WERI-Rb-1 (cell line): ENCODE results near the gene COL18A1.
A peak's percentile ranks its signal among the peaks of the same experiment; 100 is the strongest.

Experiments
- DNase-seq: peaks from one replicate; pipeline ENCODE4 v3.0.0-alpha.2; 2020
- H3K27ac ChIP-seq: fragments of 250-450 bp; sonication (Bioruptor Pico); 2 replicates; pipeline ENCODE4 v1.5.1; 2020; ENCODE audit warnings: mild to moderate bottlenecking, moderate library complexity
- H3K27me3 ChIP-seq: fragments of 250-450 bp; sonication (Bioruptor Pico); 2 replicates; pipeline ENCODE4 v1.5.1; 2021; ENCODE audit warnings: mild to moderate bottlenecking, low read depth, moderate library complexity; ENCODE audit not compliant: insufficient read depth, severe bottlenecking
- H3K36me3 ChIP-seq: fragments of 250-450 bp; sonication (Bioruptor Pico); 2 replicates; pipeline ENCODE4 v1.5.1; 2020; ENCODE audit warnings: mild to moderate bottlenecking, moderate library complexity
- H3K4me3 ChIP-seq: 2 replicates; pipeline ENCODE4 v1.5.1; 2011; ENCODE audit warnings: low read depth, mild to moderate bottlenecking, control low read depth, low read length
- H3K9me3 ChIP-seq: fragments of 250-450 bp; sonication (Bioruptor Pico); 2 replicates; pipeline ENCODE4 v1.5.1; 2021; ENCODE audit warnings: mild to moderate bottlenecking, moderate library complexity; ENCODE audit not compliant: severe bottlenecking
- TF ChIP-seq, protein P1 (sequence below): IDR thresholded peaks from 2 replicates; pipeline ENCODE4 v1.5.1; 2011; ENCODE audit warnings: low read depth, mild to moderate bottlenecking, control low read depth, inconsistent platforms, low read length

COL18A1 gene

DNA sequence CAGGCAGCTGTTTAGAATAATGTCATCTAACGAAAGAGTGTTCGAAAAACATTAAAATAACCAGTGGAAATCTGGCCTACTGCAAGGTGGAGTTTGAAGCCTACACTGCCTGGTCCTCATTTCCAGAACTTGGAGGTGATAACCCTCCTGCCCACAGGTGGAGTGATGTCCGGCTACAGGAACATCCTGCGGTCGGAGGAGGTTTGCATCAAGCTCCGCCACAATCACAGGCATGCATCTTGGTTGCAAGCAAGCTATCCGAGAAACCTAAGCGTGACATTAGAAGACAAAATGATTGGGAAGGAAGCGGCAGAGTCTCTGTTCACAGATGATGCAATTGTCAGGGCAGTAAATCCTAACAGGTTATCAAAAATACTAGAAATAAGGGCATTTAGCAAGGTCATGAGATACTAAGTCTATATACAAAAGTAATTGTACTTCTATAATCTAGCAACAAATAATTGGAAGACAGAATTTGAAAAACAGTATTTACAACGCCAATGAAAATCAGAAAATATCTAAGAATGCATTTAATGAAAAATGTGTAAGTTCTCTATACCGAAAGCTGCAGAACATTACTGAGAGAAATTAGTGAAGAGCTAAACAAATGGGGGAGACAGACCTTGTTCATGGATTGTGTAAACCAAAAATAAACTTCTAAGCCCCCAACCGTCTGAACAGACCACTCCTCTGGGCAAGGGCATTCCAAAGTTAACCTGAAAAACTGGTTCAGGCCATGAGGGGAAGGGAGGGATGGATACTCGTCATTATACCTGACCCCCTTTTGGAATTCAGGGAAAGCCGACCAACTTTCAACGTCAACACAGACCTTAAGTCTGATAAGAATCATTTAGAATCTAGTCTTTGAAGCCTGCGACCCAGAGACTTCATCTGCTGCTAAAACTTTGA is 141.9 kb downstream of the COL18A1 start:
- Histone ChIP-seq H3K27me3 (no peaks in the 10 kb centered on the region), H3K36me3 (no peaks in the 10 kb centered on the region), H3K27ac (no peak overlapping the region), H3K9me3 (no peaks in the 10 kb centered on the region), H3K4me3 (no peak overlapping the region)
- no peak for DNase-seq
- TF ChIP-seq, protein P1, sequence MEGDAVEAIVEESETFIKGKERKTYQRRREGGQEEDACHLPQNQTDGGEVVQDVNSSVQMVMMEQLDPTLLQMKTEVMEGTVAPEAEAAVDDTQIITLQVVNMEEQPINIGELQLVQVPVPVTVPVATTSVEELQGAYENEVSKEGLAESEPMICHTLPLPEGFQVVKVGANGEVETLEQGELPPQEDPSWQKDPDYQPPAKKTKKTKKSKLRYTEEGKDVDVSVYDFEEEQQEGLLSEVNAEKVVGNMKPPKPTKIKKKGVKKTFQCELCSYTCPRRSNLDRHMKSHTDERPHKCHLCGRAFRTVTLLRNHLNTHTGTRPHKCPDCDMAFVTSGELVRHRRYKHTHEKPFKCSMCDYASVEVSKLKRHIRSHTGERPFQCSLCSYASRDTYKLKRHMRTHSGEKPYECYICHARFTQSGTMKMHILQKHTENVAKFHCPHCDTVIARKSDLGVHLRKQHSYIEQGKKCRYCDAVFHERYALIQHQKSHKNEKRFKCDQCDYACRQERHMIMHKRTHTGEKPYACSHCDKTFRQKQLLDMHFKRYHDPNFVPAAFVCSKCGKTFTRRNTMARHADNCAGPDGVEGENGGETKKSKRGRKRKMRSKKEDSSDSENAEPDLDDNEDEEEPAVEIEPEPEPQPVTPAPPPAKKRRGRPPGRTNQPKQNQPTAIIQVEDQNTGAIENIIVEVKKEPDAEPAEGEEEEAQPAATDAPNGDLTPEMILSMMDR: no peak

DNA sequence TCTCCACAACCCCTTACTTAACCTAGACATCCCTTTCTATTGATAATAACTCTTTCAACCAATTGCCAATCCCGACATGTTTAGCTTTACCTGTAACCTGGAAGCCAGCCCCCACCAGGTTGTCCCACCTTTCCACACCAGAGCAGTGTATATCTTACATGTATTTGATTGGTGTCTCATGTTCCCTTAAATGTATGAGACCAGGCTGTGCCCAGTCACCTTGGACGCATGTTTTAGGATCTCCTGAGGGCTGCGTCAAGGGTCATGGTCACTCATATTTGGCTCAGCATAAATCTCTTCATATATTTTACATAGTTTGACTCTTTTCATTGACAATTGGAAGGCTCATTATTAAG is 142.6 kb downstream of the COL18A1 start:
- DNase-seq: no peak
- Histone ChIP-seq H3K4me3 (no peak overlapping the region), H3K36me3 (no peaks in the 10 kb centered on the region), H3K9me3 (no peaks in the 10 kb centered on the region), H3K27me3 (no peaks in the 10 kb centered on the region), H3K27ac (no peak overlapping the region)
- TF ChIP-seq, protein P1: no peak

DNA sequence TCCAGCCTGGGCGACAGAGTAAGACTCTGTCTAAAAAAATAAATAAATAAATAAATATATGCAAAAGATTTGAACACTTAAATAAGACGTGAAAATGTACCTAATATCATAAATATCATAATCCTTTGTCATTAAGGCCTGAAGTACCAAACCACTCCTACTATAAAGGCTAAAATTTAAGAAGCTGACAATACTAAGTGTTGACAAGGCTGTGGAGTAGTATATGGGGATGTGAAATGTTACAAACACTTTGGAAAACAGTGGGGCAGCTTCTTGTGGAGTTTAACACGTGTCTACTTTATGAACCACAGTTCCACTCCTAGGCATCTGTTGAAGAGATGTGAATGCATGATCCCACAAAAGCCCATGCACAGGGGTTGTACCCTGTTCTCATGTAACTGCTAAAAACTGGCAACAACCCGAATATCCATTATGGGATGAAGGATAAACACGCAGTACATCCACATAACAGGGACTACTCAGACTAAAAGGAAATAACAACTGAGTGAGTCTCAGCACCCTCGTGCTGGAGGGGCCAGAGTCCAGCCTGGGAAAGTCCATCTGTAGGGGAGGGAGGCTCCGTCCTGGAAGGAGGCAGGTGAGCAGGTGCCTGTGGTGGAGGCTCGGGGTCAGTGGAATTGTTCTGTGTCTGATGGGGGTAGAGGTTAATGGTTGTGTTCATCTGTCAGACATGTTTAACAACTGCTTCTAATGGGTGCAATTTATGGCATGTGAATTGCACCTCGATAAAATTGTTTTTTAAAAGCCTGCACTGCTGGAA is 143.9 kb downstream of the COL18A1 start:
- Histone ChIP-seq H3K9me3 (no peaks in the 10 kb centered on the region), H3K27me3 (no peaks in the 10 kb centered on the region), H3K36me3 (no peaks in the 10 kb centered on the region), H3K27ac (no peak overlapping the region), H3K4me3 (no peak overlapping the region)
- TF ChIP-seq, protein P1: no peak
- no peak for DNase-seq

DNA sequence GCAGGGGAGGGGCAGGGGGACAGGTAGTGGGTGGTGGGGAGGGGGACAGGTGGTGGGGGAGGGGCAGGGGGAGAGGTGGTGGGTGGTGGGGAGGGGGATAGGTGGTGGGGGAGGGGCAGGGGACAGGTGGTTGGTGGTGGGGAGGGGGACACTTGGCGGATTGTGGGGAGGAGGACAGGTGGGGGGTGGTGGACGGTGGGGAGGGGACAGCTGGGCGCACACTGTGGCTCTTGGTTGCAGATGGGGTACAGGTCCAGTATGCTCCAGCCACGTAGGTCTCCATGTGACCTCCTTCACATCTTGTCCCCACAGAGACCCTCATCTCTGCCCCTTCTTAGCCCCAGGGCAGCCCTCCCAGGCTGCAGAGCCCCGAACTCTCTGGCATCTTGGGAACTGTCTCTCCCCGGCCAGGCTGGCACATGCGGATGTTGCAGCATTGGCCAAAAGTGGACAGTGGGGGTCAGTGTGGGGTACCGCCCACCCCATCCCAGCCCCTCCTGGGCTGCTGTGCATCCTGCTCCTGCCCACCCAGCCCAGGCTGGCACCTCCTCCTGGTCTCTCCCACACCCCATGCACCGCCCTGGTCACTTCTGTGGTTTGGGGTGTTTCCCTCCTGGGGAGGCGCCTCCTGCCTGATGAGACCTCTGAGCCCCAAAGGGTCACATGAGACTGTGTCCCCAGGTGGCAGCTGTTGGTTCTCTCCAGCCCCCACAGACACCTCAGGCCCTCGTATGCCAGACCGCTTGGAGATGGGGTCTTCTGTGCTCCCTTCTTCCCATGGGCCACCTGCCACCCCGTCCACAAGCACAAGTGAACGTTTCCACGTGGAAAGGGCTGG is 144.9 kb downstream of the COL18A1 start:
- H3K9me3 ChIP-seq: no peaks in the 10 kb centered on the region
- TF ChIP-seq, protein P1: peak; percentile 27; the same call in 1 of the 2 replicates
- peak; percentile 29 for DNase-seq
- H3K27me3 ChIP-seq: no peaks in the 10 kb centered on the region
- H3K4me3 ChIP-seq: no peak overlapping the region
- no peak overlapping the region for H3K27ac ChIP-seq
- no peaks in the 10 kb centered on the region for H3K36me3 ChIP-seq

DNA sequence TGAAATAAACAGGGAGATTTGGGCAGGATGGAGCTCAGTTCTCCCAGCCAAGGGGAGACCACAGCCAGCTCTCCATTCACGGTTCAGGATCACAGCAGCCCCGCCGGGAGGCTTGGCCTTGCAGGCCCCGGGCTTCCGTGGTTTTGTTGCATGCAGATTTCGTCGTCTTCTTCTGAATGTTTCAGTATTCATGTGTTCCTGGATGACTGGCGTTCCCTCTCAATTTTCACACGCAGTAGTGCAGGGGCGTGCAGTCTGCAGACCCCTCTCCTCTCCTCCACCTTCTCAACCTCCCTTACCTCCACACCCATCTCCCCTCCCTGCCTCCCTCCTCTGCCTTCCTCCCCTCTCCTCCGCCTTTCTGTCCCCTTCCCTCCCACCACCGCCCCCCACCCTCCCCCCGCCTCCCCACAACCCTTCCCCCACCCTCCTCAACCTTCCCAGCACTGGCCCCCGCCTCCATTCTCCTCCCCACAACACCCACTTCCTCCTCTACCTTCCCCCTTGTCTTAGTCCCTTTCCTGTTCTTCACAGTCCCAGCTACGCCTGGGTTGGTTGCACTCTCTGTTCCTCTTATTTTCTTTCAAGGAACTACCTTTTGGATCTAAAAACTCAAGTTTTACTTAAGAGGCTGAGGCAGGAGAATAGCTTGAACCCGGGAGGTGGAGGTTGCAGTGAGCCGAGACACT is 145.7 kb downstream of the COL18A1 start:
- no peaks in the 10 kb centered on the region for H3K36me3 ChIP-seq
- H3K9me3 ChIP-seq: no peaks in the 10 kb centered on the region
- DNase-seq: no peak
- no peak overlapping the region for H3K27ac ChIP-seq
- H3K4me3 ChIP-seq: no peak overlapping the region
- no peaks in the 10 kb centered on the region for H3K27me3 ChIP-seq
- TF ChIP-seq, protein P1: no peak
